B cell (primary cell): ENCODE measurements around the gene BPIFA1. TPM values are rescaled to one million over a fixed set of nuclear protein-coding genes. Genes with fewer than 3 reads are reported as not detected.

Source experiments
- ATAC-seq: fragments of 200-7000 bp; cut with Tn5 transposase; one replicate; pipeline ENCODE4 v1.10.0; 2021; ENCODE audit warnings: low read depth, mild to moderate bottlenecking, moderate number of reproducible peaks, moderate library complexity
- CTCF ChIA-PET: fragments of 350-600 bp; sonication (Branson Sonifier 250); formaldehyde crosslinking; loops from one replicate; lab custom pipeline; 2021; ENCODE audit warnings: antibody characterized with exemption, inconsistent platforms; lab: Charles Lee
- POLR2A ChIA-PET: fragments of 350-600 bp; sonication (Branson Sonifier 250); formaldehyde crosslinking; loops from one replicate; lab custom pipeline; 2021; ENCODE audit warnings: antibody characterized with exemption; lab: Charles Lee
- DNase-seq: peaks from one replicate; pipeline ENCODE4 v3.0.0; 2013
- H2AFZ ChIP-seq: 2 replicates; pipeline ENCODE4 v1.6.1; 2012; ENCODE audit warnings: mild to moderate bottlenecking, low read depth, low read length; ENCODE audit not compliant: insufficient read depth, poor library complexity, severe bottlenecking
- H3K27ac ChIP-seq, 2 donors: 1 replicate in 1 of 2; 2 replicates in 1 of 2; pipeline ENCODE4 v1.5.1; 2012 to 2013; ENCODE audit warnings: low read length in 2 of 2, mild to moderate bottlenecking in 2 of 2, moderate library complexity in 1 of 2
- H3K27me3 ChIP-seq, 4 experiments: fragments of 200-600 bp in 1 of 4; sonication (generic) in 1 of 4; replicated peaks in 1 of 4; 1 replicate in 2 of 4; 2 replicates in 2 of 4; pipeline versions ENCODE4 v1.6.1 to v1.7.0; 2013 to 2016; ENCODE audit warnings: low read length in 3 of 4, mild to moderate bottlenecking in 2 of 4, mixed read lengths in 1 of 4, moderate library complexity in 1 of 4; ENCODE audit not compliant: insufficient read depth in 4 of 4, control insufficient read depth in 3 of 4; ENCODE audit errors: control extremely low read depth in 1 of 4
- H3K36me3 ChIP-seq, 2 experiments: replicated peaks in 1 of 2; 1 replicate in 1 of 2; 2 replicates in 1 of 2; pipeline versions ENCODE4 v1.6.1 to v1.7.1; 2013; ENCODE audit warnings: low read length in 1 of 2; ENCODE audit not compliant: insufficient read depth in 2 of 2, control insufficient read depth in 1 of 2; ENCODE audit errors: control extremely low read depth in 1 of 2, extremely low read depth in 1 of 2
- H3K4me1 ChIP-seq, 2 donors: fragments of 200-600 bp in 1 of 2; sonication (generic) in 1 of 2; 1 replicate in 1 of 2; 2 replicates in 1 of 2; pipeline versions ENCODE4 v1.5.1 to v1.6.1; 2013 to 2017; ENCODE audit warnings: low read length in 2 of 2; ENCODE audit not compliant: control insufficient read depth in 2 of 2, insufficient read depth in 2 of 2
- H3K4me2 ChIP-seq: replicated peaks from 2 replicates; pipeline ENCODE3; 2012; ENCODE audit warnings: mild to moderate bottlenecking, low read depth, low read length; ENCODE audit not compliant: poor library complexity, severe bottlenecking
- H3K4me3 ChIP-seq, 5 experiments: fragments of 200-600 bp in 1 of 5; sonication (generic) in 1 of 5; 1 replicate in 3 of 5; 2 replicates in 2 of 5; pipeline versions ENCODE4 v1.5.1 to v1.7.0; 2011 to 2016; ENCODE audit warnings: low read length in 4 of 5, mild to moderate bottlenecking in 4 of 5, low read depth in 2 of 5, control low read depth in 1 of 5, moderate library complexity in 1 of 5; ENCODE audit not compliant: insufficient read depth in 1 of 5; ENCODE audit errors: control extremely low read depth in 1 of 5, extremely low read depth in 1 of 5
- H3K79me2 ChIP-seq: fragments of 200-600 bp; sonication (generic); one replicate; pipeline ENCODE4 v1.6.0; 2016; ENCODE audit warnings: low read length; ENCODE audit not compliant: control insufficient read depth, insufficient read depth
- H3K9ac ChIP-seq: fragments of 200-600 bp; sonication (generic); 2 replicates; pipeline ENCODE4 v1.6.1; 2017; ENCODE audit warnings: mild to moderate bottlenecking, low read length, moderate library complexity
- H3K9me3 ChIP-seq, 3 donors: one replicate each; pipeline versions ENCODE4 v1.6.1 to v1.7.1; 2013; ENCODE audit warnings: low read length in 2 of 3; ENCODE audit not compliant: control insufficient read depth in 2 of 3, insufficient read depth in 1 of 3; ENCODE audit errors: control extremely low read depth in 1 of 3
- H4K20me1 ChIP-seq: 2 replicates; pipeline ENCODE4 v1.6.0; 2012; ENCODE audit warnings: mild to moderate bottlenecking, low read length; ENCODE audit not compliant: insufficient read depth, control insufficient read depth, poor library complexity, severe bottlenecking
- H3K27ac Mint-ChIP-seq: one replicate; pipeline ENCODE4 v1.8.0; 2021; ENCODE audit warnings: mixed read lengths
- H3K27me3 Mint-ChIP-seq: one replicate; pipeline ENCODE4 v1.8.0; 2021; ENCODE audit warnings: mixed read lengths
- H3K4me1 Mint-ChIP-seq: one replicate; pipeline ENCODE4 v1.8.0; 2021; ENCODE audit warnings: mixed read lengths
- H3K4me3 Mint-ChIP-seq: one replicate; pipeline ENCODE4 v1.8.0; 2021; ENCODE audit warnings: mixed read lengths
- H3K9me3 Mint-ChIP-seq: one replicate; pipeline ENCODE4 v1.8.0; 2022; ENCODE audit warnings: mixed read lengths; ENCODE audit not compliant: insufficient read depth
- EZH2 ChIP-seq: IDR thresholded peaks from 2 replicates; pipeline ENCODE4 v1.6.1; 2012; ENCODE audit warnings: borderline replicate concordance, low read depth, mild to moderate bottlenecking, moderate library complexity, low read length; ENCODE audit not compliant: insufficient read depth, poor library complexity, severe bottlenecking
- WGBS: methylation state at CpG from one replicate; pipeline ENCODE4 v1.1.5; 2013; ENCODE audit warnings: missing lambda C conversion rate; ENCODE audit not compliant: insufficient coverage; 5-methylcytosine and 5-hydroxymethylcytosine counted together
- intact Hi-C: fragments of 100-400 bp; cut with micrococcal nuclease; formaldehyde crosslinking; loops from one replicate; pipeline ENCODE4 v1.10.0; 2022
- polyA plus RNA-seq: library from polyadenylated mRNA; depleted of rRNA; stranded (reverse); fragments of >200 nt; gene quantifications from 2 replicates; pipeline ENCODE4 v1.2.3, GENCODE V29; 2012
- total RNA-seq, 2 donors: library from RNA; stranded (reverse); fragments of 120-200 nt in 1 of 2; gene quantifications; 1 replicate in 1 of 2; 2 replicates in 1 of 2; pipeline versions ENCODE4 v1.2.3 to v1.2.4, GENCODE V29; 2013 to 2022
- TF ChIP-seq, protein P1 (sequence below): fragments of 200-600 bp; IDR thresholded peaks from one replicate; pipeline ENCODE4 v1.8.0; 2022; ENCODE audit warnings: antibody characterized with exemption, mild to moderate bottlenecking

BPIFA1 gene
- total and polyA plus RNA-seq, 2 donors (not counting 1 experiment from before 2014, with no cell fraction given): not detected

DNA sequence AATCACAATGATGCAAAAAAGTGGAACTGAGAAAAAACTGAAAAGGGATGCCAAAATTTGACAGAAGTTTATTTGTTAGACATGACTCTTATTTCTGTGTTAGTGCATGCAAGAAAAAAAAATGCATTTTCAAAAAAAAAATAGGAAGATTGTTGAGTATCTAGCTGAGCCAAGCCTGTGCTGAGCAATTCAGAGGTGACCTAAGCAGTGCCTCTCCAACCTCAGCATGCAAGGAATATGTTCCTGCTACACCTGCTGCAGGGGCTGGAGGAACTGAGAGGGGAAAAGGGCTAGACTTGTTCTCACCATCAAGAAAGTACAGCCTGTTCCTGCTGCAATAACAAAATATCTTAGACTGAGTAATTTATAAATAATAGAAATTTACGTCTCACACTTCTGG lies 43.8 kb upstream of the BPIFA1 start:
- H3K4me2 ChIP-seq: no peak overlapping the region
- no peak overlapping the region for H2AFZ ChIP-seq
- H3K27me3 Mint-ChIP-seq: peaks cover 12% of the 10 kb centered on the region
- no peak overlapping the region for H3K9ac ChIP-seq
- H3K4me1 Mint-ChIP-seq: no peaks in the 10 kb centered on the region
- no peaks in the 10 kb centered on the region for H3K36me3 ChIP-seq
- H3K4me3 ChIP-seq: no peak overlapping the region
- no peaks in the 10 kb centered on the region for H3K79me2 ChIP-seq
- WGBS: no CpG with 5 or more reads among the region's 1 CpG
- H3K27ac ChIP-seq: no peak overlapping the region
- peaks cover 0 to 3% (median 1%) of the 10 kb centered on the region in 4 experiments for H3K27me3 ChIP-seq
- no peak overlapping the region for H3K27ac Mint-ChIP-seq
- TF ChIP-seq, protein P1, sequence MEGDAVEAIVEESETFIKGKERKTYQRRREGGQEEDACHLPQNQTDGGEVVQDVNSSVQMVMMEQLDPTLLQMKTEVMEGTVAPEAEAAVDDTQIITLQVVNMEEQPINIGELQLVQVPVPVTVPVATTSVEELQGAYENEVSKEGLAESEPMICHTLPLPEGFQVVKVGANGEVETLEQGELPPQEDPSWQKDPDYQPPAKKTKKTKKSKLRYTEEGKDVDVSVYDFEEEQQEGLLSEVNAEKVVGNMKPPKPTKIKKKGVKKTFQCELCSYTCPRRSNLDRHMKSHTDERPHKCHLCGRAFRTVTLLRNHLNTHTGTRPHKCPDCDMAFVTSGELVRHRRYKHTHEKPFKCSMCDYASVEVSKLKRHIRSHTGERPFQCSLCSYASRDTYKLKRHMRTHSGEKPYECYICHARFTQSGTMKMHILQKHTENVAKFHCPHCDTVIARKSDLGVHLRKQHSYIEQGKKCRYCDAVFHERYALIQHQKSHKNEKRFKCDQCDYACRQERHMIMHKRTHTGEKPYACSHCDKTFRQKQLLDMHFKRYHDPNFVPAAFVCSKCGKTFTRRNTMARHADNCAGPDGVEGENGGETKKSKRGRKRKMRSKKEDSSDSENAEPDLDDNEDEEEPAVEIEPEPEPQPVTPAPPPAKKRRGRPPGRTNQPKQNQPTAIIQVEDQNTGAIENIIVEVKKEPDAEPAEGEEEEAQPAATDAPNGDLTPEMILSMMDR: no peak
- TF ChIP-seq EZH2: no peak
- no peak for DNase-seq
- no peaks in the 10 kb centered on the region for H3K9me3 ChIP-seq
- H3K4me3 Mint-ChIP-seq: no peak overlapping the region
- no peaks in the 10 kb centered on the region for H3K9me3 Mint-ChIP-seq
- CTCF ChIA-PET: interaction anchor here (0.6 kb wide), 1 partner anchor 969 kb away, joined by 3 read pairs; no protein-coding TSS in a partner anchor
- intact Hi-C loops: no loop called here
- H4K20me1 ChIP-seq: no peaks in the 10 kb centered on the region
- no peak for ATAC-seq
- H3K4me1 ChIP-seq: no peaks in the 10 kb centered on the region
- POLR2A ChIA-PET: no interaction called here

DNA sequence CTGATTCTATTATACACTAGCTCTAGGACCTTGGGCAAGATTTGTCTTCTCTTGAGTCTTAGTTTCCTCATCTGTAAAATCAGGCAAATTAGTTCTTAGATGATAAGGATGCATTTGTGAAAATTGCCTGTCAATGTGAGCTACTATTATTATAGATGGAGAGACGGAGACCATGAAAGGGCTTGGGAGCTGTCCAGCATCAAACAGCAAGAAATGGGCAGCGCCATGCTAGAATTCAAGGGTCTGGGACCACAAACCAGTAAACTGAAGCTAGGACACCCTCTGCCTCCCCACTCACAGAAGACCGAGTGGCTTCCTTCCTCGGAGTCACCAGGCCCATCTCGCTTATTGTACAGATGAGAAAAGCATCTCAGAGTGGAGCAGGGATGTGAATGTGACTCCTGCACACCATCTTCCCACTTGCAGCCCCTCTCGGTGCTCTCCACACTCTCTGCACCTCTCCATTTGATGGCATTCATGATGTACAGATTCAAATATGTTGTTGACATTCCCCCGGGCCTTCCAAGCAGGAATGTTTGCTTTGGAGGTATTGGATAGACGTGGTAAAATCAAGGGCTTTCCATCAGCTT lies 42.8 kb upstream of the BPIFA1 start:
- H3K4me1 Mint-ChIP-seq: no peaks in the 10 kb centered on the region
- DNase-seq (no peak), ATAC-seq (no peak)
- H3K27me3 Mint-ChIP-seq: peaks cover 12% of the 10 kb centered on the region
- Histone ChIP-seq H3K4me2 (no peak overlapping the region), H4K20me1 (no peaks in the 10 kb centered on the region), H2AFZ (no peak overlapping the region), H3K27me3 (peaks cover 0 to 3% (median 1%) of the 10 kb centered on the region in 4 experiments), H3K4me1 (no peaks in the 10 kb centered on the region), H3K9ac (no peak overlapping the region), H3K27ac (no peak overlapping the region), H3K9me3 (no peaks in the 10 kb centered on the region), H3K36me3 (no peaks in the 10 kb centered on the region), H3K79me2 (no peaks in the 10 kb centered on the region), H3K4me3 (no peak overlapping the region)
- 83% methylated on average over 5 of the region's 8 CpGs for WGBS
- ChIA-PET POLR2A (no interaction called here), CTCF (no interaction called here)
- H3K27ac Mint-ChIP-seq: no peak overlapping the region
- H3K4me3 Mint-ChIP-seq: no peak overlapping the region
- TF ChIP-seq, protein P1: no peak
- TF ChIP-seq EZH2: no peak
- H3K9me3 Mint-ChIP-seq: no peaks in the 10 kb centered on the region
- intact Hi-C loops: no loop called here
